Activated gamma-delta T cell treated with anti-CD3 and anti-CD28 coated beads, Interleukin-2, amount 50 U/mL, for 16 hours (primary cell): Measurements from ENCODE around the gene KLK2.

Source experiments
- DNase-seq: peaks from one replicate; pipeline ENCODE4 v3.0.0-alpha.2; 2020; ENCODE audit warnings: low read depth

Gene KLK2

DNA sequence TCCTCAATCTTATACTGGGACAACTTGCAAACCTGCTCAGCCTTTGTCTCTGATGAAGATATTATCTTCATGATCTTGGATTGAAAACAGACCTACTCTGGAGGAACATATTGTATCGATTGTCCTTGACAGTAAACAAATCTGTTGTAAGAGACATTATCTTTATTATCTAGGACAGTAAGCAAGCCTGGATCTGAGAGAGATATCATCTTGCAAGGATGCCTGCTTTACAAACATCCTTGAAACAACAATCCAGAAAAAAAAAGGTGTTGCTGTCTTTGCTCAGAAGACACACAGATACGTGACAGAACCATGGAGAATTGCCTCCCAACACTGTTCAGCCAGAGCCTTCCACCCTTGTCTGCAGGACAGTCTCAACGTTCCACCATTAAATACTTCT is 22.5 kb upstream of the KLK2 start:
- no peak for DNase-seq

DNA sequence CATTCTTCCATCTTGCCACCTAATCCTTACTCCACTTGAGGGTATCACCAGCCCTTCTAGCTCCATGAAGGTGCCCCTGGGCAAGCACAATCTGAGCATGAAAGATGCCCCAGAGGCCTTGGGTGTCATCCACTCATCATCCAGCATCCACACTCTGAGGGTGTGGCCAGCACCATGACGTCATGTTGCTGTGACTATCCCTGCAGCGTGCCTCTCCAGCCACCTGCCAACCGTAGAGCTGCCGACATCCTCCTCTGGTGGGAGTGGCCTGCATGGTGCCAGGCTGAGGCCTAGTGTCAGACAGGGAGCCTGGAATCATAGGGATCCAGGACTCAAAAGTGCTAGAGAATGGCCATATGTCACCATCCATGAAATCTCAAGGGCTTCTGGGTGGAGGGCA is 21.6 kb upstream of the KLK2 start:
- DNase-seq, result no peak

GRCh38 chr19:50854636-50855410 is 18.4 kb upstream of the KLK2 start, which contains the start of gene KLK3:
TSS of gene KLK3 (plus strand) at chr19:50854915. CDS start at chr19:50854956, 41 bp downstream.
- no peak for DNase-seq

GRCh38 chr19:50857366-50857765 is 15.9 kb upstream of the KLK2 start:
- no peak for DNase-seq

DNA sequence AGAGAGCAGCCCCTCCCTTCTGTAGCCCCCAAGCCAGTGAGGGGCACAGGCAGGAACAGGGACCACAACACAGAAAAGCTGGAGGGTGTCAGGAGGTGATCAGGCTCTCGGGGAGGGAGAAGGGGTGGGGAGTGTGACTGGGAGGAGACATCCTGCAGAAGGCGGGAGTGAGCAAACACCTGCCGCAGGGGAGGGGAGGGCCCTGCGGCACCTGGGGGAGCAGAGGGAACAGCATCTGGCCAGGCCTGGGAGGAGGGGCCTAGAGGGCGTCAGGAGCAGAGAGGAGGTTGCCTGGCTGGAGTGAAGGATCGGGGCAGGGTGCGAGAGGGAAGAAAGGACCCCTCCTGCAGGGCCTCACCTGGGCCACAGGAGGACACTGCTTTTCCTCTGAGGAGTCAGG is 14.4 kb upstream of the KLK2 start:
- DNase-seq, result no peak

- DNase-seq, result no peak
Observed at GRCh38 chr19:50859849-50860248, 13.4 kb upstream of the KLK2 start.

GRCh38 chr19:50861010-50861409 is 12.2 kb upstream of the KLK2 start:
- DNase-seq, result no peak

- DNase-seq, result no peak
Observed at GRCh38 chr19:50861496-50862286, 11.5 kb upstream of the KLK2 start.

DNA sequence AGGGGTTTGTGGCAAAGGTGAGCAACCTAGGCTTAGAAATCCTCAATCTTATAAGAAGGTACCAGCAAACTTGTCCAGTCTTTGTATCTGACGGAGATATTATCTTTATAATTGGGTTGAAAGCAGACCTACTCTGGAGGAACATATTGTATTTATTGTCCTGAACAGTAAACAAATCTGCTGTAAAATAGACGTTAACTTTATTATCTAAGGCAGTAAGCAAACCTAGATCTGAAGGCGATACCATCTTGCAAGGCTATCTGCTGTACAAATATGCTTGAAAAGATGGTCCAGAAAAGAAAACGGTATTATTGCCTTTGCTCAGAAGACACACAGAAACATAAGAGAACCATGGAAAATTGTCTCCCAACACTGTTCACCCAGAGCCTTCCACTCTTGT is 3.8 kb upstream of the KLK2 start:
- DNase-seq, result no peak

GRCh38 chr19:50870417-50871089 is 2.7 kb upstream of the KLK2 start:
- DNase-seq, result no peak

GRCh38 chr19:50874211-50874610 is 972 bp downstream of the KLK2 start:
- DNase-seq, result no peak

- DNase-seq, result no peak
Observed at GRCh38 chr19:50875795-50876422, 2.7 kb downstream of the KLK2 start.

DNA sequence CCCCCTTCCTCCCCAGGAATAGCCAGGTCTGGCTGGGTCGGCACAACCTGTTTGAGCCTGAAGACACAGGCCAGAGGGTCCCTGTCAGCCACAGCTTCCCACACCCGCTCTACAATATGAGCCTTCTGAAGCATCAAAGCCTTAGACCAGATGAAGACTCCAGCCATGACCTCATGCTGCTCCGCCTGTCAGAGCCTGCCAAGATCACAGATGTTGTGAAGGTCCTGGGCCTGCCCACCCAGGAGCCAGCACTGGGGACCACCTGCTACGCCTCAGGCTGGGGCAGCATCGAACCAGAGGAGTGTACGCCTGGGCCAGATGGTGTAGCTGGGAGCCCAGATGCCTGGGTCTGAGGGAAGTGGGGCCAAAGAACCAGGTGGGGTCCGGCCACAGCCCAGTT is 3.2 kb downstream of the KLK2 start:
- no peak for DNase-seq

DNA sequence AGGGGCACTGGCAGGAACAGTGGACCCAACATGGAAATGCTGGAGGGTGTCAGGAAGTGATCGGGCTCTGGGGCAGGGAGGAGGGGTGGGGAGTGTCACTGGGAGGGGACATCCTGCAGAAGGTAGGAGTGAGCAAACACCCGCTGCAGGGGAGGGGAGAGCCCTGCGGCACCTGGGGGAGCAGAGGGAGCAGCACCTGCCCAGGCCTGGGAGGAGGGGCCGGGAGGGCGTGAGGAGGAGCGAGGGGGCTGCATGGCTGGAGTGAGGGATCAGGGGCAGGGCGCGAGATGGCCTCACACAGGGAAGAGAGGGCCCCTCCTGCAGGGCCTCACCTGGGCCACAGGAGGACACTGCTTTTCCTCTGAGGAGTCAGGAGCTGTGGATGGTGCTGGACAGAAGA is 4.1 kb downstream of the KLK2 start:
- DNase-seq, result no peak

DNA sequence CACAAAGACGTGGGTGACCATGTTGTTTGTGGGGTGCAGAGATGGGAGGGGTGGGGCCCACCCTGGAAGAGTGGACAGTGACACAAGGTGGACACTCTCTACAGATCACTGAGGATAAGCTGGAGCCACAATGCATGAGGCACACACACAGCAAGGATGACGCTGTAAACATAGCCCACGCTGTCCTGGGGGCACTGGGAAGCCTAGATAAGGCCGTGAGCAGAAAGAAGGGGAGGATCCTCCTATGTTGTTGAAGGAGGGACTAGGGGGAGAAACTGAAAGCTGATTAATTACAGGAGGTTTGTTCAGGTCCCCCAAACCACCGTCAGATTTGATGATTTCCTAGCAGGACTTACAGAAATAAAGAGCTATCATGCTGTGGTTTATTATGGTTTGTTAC is 5.6 kb downstream of the KLK2 start:
- no peak for DNase-seq

- DNase-seq, result no peak
Observed at GRCh38 chr19:50880241-50880640, 7.0 kb downstream of the KLK2 start.

GRCh38 chr19:50882188-50882587 is 8.9 kb downstream of the KLK2 start:
- no peak for DNase-seq

DNA sequence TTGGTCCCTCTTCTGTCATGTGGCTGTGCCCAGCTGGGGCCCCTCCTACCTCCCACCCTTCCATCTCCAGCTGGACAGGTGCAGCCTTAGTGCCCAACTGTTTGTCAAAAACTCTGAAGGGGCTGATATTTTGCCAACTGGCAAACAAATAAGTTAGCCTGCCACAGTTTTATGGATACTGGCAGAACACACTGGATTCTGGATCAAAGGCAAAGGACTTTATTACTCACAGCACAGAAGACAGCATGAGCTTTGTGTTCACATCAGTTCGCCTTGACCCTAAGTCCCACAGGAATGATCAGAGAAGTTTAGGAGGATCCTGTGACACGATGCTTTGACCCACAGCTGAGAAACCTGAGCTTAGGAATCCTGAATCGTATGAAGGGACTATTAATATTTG is 16.4 kb downstream of the KLK2 start:
- no peak for DNase-seq

GRCh38 chr19:50890422-50891252 is 17.4 kb downstream of the KLK2 start:
- no peak for DNase-seq

DNA sequence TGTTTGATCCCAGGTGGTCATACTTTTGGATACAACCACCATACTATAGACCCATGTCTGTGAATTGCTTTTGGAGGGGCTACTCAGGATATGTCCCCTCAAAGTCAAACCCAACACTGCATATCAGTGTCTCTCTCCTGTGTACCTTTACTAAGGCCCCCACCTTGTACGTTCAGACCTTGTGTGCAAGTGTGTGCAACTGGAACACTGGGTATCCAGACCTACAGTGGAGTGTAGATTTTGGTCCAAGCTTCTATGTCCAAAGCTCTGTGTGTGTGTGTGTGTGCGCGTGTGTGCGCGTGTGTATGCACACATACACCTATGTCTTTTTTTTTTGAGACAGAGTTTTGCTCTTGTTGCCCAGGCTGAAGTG is 18.0 kb downstream of the KLK2 start:
- no peak for DNase-seq

GRCh38 chr19:50893047-50893736 is 20.0 kb downstream of the KLK2 start:
- DNase-seq, result no peak
